DMS53 treated with DMSO at 0.1 percent for 48 hours (cell line): Measurements from ENCODE around the gene GRM1.
A peak's percentile ranks its signal among the peaks of the same experiment; 100 is the strongest.

Experiments used
- DNase-seq: peaks from one replicate; lab custom pipeline; 2025; ENCODE audit not compliant: unreplicated experiment; lab: John Stamatoyannopoulos, UW

GRM1 gene

DNA sequence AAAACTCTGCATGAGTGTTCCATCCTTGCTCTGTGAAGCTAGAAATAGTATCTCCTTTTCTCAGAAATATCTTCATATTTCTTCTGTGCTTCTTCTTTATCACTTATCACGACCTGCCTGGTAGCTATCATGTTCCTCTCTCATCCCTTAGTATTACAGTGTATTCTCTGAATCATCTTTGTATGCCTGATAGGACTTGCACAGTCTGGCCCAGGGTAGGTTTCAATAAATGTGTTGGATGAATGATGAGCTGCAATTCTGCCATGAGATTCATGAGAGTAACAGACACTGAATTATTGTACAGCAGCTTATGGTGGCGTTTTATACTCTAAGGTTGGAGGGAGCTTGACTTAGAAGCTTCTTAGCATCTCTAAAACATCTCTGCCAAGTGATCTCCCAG lies 66.6 kb downstream of the GRM1 start:
- no peak for DNase-seq

- no peak for DNase-seq
Measured at GRCh38 chr6:146097586-146097985, 68.7 kb downstream of the GRM1 start.

DNA sequence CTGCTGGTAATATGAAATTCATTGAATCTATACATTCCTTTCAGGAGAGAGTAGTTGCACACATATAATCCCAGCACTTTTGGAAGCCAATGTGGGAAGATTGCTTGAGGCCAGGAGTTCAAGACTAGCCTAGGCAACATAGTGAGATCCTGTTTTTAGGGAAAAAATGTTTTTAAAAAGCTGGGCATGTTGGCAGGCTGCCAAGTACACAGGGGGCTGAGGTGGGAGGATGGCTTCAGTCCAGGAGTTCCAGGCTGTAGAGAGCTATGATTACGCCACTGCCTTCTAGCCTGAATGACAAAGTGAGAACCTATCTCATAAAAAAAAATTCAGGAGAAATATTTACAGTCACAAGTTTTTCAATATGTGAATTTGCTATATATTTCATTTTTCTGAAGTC lies 71.9 kb downstream of the GRM1 start:
- DNase-seq, result no peak

DNA sequence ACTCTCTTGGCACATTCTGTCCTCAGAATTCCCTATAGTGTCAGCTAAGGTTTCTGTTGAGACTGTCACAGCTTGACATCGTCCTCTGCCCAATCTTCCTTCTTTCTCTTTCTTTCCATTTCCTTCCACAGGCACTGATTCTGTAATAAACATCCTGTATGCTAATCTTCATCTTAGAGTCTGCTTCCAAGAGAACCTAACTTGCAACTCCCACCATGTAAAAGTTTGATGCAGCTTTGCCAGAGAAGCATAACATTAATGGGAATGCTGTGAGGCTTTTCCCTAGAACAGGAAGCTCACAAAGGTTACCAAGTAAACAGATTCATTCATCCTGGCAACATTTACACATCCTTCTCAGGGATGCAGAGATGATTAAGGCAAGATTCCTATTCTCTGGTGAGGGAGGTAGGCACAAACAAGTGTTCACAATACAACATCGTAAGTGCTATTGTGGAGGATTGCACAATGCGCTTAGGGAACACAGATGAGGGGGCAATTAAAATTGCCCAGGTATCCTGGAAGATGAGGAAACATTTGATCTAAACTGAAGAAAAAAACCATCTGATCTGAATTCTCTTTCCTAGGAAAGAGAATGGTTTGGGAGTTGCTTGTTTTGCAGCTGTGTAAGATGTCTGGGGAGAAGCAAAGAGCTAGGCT lies 74.7 kb downstream of the GRM1 start:
- no peak for DNase-seq

- DNase-seq, result no peak
Measured at GRCh38 chr6:146106532-146106931, 77.7 kb downstream of the GRM1 start.

- DNase-seq, result no peak
Measured at GRCh38 chr6:146110990-146111389, 82.1 kb downstream of the GRM1 start.

- no peak for DNase-seq
Measured at GRCh38 chr6:146111881-146112450, 83.1 kb downstream of the GRM1 start.

DNA sequence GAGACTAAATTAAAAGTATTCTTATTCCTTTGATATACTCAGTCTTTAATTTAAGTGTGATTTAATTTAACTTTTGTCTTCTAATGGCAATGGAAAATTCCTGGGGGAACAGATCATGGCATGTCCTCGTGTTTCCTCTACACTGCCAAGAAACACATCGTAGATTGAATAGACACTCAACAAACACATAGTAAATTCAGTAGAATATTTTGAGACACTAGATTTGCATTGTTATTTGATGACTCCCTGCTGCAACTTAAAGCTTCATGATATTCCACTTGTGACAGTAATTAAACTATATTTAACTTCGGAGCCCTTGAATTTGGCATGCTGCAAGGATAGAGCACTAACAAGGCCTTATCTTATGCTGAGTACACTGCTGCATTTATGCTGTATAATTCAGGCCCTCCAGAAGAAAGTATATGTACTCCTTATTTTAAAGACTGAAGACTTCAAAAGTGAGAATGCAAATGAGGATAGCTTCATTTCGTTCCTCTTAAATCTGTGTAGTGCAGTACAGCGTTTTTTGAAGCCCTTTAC lies 84.3 kb downstream of the GRM1 start:
- DNase-seq, result no peak

- no peak for DNase-seq
Measured at GRCh38 chr6:146123616-146124015, 94.8 kb downstream of the GRM1 start.

DNA sequence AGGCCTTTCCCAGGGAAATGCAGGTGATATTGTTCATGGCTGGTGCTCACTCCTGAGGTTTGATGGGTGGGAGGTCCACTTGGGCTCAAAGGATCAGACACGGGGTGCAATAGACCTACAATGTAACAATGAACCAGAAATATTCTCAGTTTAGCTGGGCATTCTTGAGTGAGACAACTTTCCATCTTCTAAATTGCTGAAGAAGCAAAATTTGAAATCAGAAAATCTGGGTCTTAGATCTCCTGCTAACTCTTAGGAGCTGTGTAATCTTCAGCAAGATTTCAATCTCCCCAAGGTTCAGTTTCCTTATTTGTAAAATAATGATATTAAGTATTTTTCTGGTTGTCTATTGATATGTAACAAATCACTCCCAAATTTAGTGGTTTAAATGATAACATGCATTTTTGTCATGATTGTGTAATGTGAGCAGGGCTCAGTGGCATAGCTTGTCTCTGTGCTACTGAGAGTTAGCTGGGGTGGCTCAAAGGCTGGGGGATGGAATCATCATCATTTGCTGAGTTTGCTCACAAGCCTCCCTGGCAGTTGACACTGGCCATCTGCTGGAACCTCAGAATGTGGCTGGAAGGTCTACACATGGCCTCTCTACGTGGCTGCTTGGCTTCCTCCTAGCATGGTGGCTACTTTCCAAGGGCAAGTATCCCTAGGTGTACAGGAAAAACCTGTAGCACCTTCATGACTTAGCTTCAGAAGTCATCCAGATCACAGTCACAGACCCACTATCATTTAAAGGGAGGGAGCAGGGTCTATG lies 98.8 kb downstream of the GRM1 start:
- no peak for DNase-seq

- no peak for DNase-seq
Measured at GRCh38 chr6:146133866-146134265, 105.0 kb downstream of the GRM1 start.

DNA sequence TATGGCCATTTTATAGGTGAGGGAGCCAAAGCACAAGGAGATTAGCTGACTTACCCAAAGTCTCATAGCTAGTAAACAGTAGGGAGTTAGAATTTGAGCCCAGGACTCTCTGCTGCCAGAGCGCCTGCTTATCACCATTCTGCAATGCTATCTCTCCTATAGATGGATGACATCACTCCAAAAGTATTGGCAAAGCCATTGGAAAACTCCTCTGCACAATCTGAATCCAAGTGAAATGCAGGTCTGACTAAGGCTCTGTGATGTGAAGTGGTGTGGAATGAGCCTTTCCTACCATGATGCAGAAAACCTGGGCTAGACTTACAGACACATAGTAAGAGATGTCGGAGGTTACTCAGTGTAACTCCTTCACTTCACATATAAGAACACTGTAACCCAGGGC lies 106.3 kb downstream of the GRM1 start:
- DNase-seq, result no peak

- DNase-seq, result no peak
Measured at GRCh38 chr6:146146836-146147235, 118.0 kb downstream of the GRM1 start.

DNA sequence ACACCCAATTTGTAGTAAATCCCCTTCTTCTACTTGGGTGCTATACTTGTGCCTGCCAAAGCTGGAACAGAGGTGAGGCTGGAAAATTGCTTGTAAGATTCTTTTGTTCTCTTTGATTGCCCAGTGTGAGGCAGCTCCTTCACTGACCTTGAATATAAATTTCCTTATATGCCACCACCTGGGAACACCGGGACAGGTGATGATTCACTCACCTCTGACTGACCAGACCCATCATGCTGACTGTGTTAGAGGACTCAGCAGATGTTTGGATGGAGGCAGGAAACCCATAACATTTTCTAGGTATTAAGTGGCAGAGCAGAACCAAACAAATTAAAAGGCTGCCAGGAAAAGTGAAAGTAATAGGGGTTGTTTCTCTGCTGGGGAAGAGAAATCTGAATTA lies 120.9 kb downstream of the GRM1 start:
- peak; percentile 73 for DNase-seq

DNA sequence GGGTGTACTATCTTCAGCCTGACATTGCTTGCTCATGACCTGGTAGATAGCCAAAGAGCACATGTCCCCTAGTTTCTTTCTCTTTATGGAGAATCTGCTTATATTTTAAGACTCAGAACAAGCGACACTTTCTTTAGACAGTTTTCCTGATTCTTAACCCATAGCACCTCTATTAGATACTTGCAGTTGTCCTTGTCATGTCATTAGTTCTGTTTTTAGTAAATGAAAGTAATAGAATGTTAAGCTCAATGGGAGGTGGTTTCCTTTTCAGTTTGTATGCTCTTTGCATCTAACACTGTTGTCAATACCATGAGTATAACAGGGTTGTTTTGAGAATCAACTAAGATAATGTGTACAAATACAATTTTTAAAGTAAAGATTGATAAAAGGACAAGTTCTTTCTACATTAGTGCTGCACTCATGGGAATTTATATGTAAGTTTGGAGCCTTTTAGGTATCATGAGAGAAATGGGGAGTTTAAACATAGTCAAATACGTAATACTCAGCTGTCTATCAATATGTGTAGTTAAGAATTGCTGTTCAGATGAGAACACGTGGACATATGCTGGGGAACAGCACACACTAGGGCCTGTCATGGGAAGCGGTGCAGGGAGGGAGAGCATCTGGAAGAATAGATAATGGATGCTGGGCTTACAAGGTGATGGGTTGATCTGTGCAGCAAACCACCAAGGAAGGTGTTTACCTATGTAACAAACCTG lies 124.3 kb downstream of the GRM1 start:
- no peak for DNase-seq

DNA sequence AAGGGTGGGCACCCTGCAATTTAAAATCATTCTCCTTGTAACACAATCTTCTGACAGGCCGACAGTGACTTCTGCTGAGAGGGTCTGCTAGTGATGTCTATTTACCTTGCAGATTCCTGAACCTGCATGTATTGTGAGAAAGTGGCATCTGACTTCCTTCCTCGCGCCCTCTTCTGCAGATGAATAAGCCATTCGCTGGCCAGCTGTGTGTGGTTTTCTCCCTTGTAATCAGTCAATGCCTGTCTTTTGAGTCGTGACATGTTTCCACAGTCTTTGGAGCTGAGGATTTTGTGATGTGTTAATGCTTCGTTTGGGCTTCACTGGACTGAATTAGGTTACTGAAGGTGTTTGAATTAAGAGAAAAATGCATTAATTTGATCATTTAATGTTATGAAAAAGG lies 125.3 kb downstream of the GRM1 start:
- no peak for DNase-seq

DNA sequence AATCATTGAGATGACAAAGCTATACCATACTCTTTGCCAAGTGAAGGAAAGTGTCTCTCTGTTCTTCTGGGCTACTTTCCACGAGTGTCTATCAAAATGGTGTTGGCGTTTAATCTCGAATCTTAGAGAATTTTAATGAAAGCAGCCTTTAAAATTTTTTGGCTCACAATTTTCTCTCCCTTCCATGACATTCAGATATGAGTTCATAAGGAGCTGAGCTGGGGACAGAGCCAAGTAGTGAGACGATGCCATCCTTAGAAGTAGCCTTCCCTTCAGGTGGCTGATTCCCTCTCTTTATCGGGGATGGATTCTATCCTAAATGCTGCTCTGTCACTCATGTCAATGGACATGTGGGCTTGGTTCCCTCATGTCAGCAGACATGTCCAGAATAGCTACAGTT lies 132.8 kb downstream of the GRM1 start:
- DNase-seq, result no peak

DNA sequence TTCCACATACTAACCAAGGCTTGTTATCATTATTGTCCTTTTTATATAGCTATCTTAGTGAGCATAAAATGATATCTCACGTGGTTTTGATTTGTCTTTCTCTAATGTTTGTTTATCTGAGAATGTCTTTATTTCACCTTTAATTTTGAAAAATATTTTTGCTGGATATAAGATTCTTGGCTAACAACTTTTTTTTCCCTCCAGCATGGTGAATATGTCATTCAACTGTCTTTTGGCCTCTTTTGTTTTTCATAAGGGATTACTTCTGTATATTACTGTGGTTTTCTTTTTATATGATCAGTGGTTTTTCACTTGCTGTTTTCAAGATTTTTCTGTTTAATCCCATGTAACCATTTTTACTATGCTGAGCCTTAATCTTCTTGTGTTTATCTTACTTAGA lies 141.0 kb downstream of the GRM1 start:
- no peak for DNase-seq

DNA sequence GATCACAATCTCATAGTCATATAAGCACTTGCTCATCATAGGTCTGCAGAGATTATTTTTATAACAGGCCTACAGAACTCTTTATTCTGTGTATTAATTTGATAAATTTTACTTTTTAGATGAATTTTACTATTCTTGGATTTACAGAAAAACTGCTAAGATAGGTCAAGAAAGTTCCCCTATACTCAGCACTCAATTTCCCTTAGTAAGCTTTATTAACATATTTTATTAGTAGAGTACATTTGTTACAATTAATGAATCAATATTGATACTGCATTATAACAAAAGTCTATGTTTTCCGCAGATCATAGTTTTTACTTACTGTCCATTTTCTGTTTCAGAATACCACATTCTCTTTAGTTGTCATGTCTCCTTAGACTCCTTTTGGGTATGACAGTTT lies 148.9 kb downstream of the GRM1 start:
- DNase-seq, result no peak

DNA sequence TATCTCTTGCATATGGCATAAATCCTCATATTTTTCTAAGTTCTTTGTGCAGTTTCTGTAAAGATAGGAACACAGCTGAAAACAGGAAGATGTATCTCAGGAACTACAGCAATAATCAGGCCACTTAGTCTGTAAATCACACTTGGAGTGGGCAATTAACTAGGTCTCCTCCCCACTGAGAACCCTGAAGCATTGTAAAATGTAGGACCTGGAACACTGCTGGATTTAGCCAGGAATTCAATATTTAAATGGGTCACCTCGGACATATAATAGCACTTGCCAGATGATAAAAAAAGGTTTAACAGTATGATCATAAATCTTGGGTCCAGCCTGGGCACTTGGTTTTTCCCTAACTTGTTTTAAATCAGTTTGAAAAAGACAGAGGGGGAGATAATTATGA lies 155.0 kb downstream of the GRM1 start:
- no peak for DNase-seq

- no peak for DNase-seq
Measured at GRCh38 chr6:146184701-146185100, 155.8 kb downstream of the GRM1 start.

DNA sequence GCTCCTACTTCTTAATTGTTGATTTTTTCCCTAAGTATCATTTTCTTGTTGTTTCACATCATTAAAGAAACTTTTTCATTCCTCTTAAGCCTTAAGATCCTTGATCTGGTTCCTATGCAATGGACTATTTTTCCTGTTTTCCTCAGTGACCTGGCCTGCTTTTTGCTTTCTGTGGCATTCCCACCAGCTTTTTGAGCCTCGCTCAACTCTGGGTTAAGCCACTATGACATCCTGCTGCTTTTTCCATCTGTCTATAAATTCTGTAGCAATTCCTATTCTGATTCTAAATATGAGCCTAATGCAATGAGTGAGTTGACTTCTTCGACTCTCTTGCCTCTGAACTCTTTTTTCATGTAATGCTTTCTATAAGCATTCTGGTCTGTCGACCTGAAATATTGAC lies 160.3 kb downstream of the GRM1 start:
- DNase-seq, result no peak
